PC-3 (cell line): ENCODE data around the gene ZNF407.

Experiments
- EZH2 ChIP-seq: fragments of 300-600 bp; sonication (generic); IDR thresholded peaks from one replicate; pipeline ENCODE4 v1.6.1; 2017; ENCODE audit warnings: antibody characterized with exemption, mild to moderate bottlenecking, low read length; ENCODE audit not compliant: unreplicated experiment
- EZH2phosphoT487 ChIP-seq: fragments of 300-600 bp; sonication (generic); IDR thresholded peaks from 2 replicates; pipeline ENCODE4 v1.6.1; 2018; ENCODE audit warnings: mild to moderate bottlenecking, antibody characterized with exemption, low read length, borderline replicate concordance
- TF ChIP-seq, protein P1 (sequence below): fragments of 300-600 bp; sonication (generic); conservative IDR thresholded peaks from 2 replicates; pipeline ENCODE4 v1.5.1; 2017; ENCODE audit warnings: antibody characterized with exemption, low read depth, mild to moderate bottlenecking, low read length

- TF ChIP-seq, protein P1, sequence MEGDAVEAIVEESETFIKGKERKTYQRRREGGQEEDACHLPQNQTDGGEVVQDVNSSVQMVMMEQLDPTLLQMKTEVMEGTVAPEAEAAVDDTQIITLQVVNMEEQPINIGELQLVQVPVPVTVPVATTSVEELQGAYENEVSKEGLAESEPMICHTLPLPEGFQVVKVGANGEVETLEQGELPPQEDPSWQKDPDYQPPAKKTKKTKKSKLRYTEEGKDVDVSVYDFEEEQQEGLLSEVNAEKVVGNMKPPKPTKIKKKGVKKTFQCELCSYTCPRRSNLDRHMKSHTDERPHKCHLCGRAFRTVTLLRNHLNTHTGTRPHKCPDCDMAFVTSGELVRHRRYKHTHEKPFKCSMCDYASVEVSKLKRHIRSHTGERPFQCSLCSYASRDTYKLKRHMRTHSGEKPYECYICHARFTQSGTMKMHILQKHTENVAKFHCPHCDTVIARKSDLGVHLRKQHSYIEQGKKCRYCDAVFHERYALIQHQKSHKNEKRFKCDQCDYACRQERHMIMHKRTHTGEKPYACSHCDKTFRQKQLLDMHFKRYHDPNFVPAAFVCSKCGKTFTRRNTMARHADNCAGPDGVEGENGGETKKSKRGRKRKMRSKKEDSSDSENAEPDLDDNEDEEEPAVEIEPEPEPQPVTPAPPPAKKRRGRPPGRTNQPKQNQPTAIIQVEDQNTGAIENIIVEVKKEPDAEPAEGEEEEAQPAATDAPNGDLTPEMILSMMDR: no peak
- TF ChIP-seq EZH2phosphoT487 (no peak), EZH2 (no peak)
Measured at GRCh38 chr18:75090336-75090735, 492.7 kb downstream of the ZNF407 start.
